Thyroid gland (tissue), 4 donors: ENCODE results near the gene SLC38A3. TPM values are rescaled to one million over a fixed set of nuclear protein-coding genes. Genes with fewer than 3 reads are reported as not detected.

Source experiments
- DNase-seq, 2 donors: peaks; one replicate each; pipeline ENCODE4 v3.0.0-alpha.2; 2019
- H3K27ac ChIP-seq, 3 donors: fragments of 200-600 bp; sonication (generic); 1 replicate in 2 of 3; 2 replicates in 1 of 3; pipeline ENCODE4 v1.5.1; 2016 to 2019; ENCODE audit warnings: mild to moderate bottlenecking in 1 of 3, moderate library complexity in 1 of 3
- H3K27me3 ChIP-seq: fragments of 200-600 bp; sonication (generic); one replicate; pipeline ENCODE4 v1.5.1; 2019
- H3K36me3 ChIP-seq, 2 donors: fragments of 200-600 bp; sonication (generic); one replicate each; pipeline ENCODE4 v1.5.1; 2016 to 2019
- H3K4me1 ChIP-seq, 2 donors: fragments of 200-600 bp; sonication (generic); one replicate each; pipeline ENCODE4 v1.5.1; 2017 to 2019
- H3K4me3 ChIP-seq, 3 donors: fragments of 200-600 bp; sonication (generic); replicated peaks in 1 of 3; 1 replicate in 2 of 3; 2 replicates in 1 of 3; pipeline ENCODE4 v1.5.1; 2016; ENCODE audit warnings: mild to moderate bottlenecking in 1 of 3
- H3K9me3 ChIP-seq: fragments of 200-600 bp; sonication (generic); one replicate; pipeline ENCODE4 v1.5.1; 2017
- POLR2A ChIP-seq, 2 donors: fragments of 450-650 bp; IDR thresholded peaks; one replicate each; pipeline ENCODE4 v1.6.1; 2017; ENCODE audit warnings: antibody characterized with exemption in 2 of 2, mild to moderate bottlenecking in 2 of 2, moderate library complexity in 1 of 2
- WGBS, 2 donors: methylation state at CpG; one replicate each; pipeline ENCODE4 v1.1.5; 2017; 5-methylcytosine and 5-hydroxymethylcytosine counted together
- intact Hi-C: fragments of 100-400 bp; cut with DNase I; formaldehyde crosslinking; loops from one replicate; pipeline ENCODE4 v1.15.1; 2023
- total RNA-seq, 4 donors: library from RNA; depleted of rRNA; stranded (reverse); fragments of >200 nt; gene quantifications; one replicate each; pipeline ENCODE4 v1.2.3, GENCODE V29; 2016
- TF ChIP-seq, protein P1 (sequence below), 6 experiments: fragments of 200-600 bp in 3 of 6; fragments of 450-650 bp in 3 of 6; sonication (generic) in 3 of 6; IDR thresholded peaks; one replicate each; pipeline ENCODE4 v1.5.1; 2016 to 2019; ENCODE audit warnings: antibody characterized with exemption in 6 of 6, mild to moderate bottlenecking in 2 of 6, inconsistent platforms in 1 of 6, moderate library complexity in 1 of 6

Gene SLC38A3
- total RNA-seq, 4 donors from 2014 or later = 1.1 to 5.0 (median 3.6) TPM

- WGBS, 2 donors = 73 to 81% methylated on average over 6 to 7 of the region's 8 CpGs
- intact Hi-C loops = no loop called here
Observed at GRCh38 chr3:50172626-50173220, 32.3 kb upstream of the SLC38A3 start.

GRCh38 chr3:50173685-50174516, 31.2 kb upstream of the SLC38A3 start:
- intact Hi-C loops = no loop called here
- no peak for DNase-seq
- Histone ChIP-seq H3K27me3 (no peaks in the 10 kb centered on the region), H3K9me3 (no peaks in the 10 kb centered on the region), H3K36me3 (peaks cover 6 to 11% of the 10 kb centered on the region in 2 donors), H3K4me1 (peaks cover 10 to 35% of the 10 kb centered on the region in 2 donors), H3K4me3 (no peak overlapping the region), H3K27ac (no peak overlapping the region)
- 89 to 90% methylated on average over 19 to 26 of the region's 29 CpGs for WGBS, 2 donors
- TF ChIP-seq, protein P1, sequence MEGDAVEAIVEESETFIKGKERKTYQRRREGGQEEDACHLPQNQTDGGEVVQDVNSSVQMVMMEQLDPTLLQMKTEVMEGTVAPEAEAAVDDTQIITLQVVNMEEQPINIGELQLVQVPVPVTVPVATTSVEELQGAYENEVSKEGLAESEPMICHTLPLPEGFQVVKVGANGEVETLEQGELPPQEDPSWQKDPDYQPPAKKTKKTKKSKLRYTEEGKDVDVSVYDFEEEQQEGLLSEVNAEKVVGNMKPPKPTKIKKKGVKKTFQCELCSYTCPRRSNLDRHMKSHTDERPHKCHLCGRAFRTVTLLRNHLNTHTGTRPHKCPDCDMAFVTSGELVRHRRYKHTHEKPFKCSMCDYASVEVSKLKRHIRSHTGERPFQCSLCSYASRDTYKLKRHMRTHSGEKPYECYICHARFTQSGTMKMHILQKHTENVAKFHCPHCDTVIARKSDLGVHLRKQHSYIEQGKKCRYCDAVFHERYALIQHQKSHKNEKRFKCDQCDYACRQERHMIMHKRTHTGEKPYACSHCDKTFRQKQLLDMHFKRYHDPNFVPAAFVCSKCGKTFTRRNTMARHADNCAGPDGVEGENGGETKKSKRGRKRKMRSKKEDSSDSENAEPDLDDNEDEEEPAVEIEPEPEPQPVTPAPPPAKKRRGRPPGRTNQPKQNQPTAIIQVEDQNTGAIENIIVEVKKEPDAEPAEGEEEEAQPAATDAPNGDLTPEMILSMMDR (IDR thresholded peaks at IDR 0.05) = no peak
- TF ChIP-seq POLR2A (IDR thresholded peaks at IDR 0.05) = no peak

More at GRCh38 chr3:50172626-50173220, 32.3 kb upstream of the SLC38A3 start:
- H3K36me3 ChIP-seq = peaks cover 6 to 11% of the 10 kb centered on the region in 2 donors
- H3K27me3 ChIP-seq = no peaks in the 10 kb centered on the region
- H3K4me1 ChIP-seq = peaks cover 17 to 47% of the 10 kb centered on the region in 2 donors
- no peak for TF ChIP-seq POLR2A (IDR thresholded peaks at IDR 0.05)
- TF ChIP-seq, protein P1 (IDR thresholded peaks at IDR 0.05) = no peak
- no peak overlapping the region for H3K4me3 ChIP-seq
- no peak for DNase-seq
- H3K9me3 ChIP-seq = no peaks in the 10 kb centered on the region
- no peak overlapping the region for H3K27ac ChIP-seq

DNA sequence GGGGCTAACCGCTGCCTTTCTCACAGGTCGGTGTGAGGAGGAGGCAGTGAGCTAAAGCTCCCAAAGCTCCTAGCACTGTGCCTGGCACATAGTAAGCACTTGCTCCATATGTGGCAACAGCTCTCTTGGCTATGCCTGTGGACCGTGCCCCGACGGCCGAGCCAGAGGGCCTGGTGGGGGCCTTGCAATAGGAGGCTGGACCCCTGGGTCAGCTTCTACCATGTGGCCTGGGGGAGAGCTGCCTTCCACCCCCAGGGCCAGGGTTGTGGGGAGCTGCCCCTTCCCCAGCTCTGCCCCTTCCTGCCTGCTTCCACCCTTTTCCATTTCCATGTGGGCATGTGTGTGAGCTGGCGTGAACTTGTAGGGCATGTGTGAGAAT, 30.6 kb upstream of the SLC38A3 start:
- H3K36me3 ChIP-seq = peaks cover 6 to 11% of the 10 kb centered on the region in 2 donors

DNA sequence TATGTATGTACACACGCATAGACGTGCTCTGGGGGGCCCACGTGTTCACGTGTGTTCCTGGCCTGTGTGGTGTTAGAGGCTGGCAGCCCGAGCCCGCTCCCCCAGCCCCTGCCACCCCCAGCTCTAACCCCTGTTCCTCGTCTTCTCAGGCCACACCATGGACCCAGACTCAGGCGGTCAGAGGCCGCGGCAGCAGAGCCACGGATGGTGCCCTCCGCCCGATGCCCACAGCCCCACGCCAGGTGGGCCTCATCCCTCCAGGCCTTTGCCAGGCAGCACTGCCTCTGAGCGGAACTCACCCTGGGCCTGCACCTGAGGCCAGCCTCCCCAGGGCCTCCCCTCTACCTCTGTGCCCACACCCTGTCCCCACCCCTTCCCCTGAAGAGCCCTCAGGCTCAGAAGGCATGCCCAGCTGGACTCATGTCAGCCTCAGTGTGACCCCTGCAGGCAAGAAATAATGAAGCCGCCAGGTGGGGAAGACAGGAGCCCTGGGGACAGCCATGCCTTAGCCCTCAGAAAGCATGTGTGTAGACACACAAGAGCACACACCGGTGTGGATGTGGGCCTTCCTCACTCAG, 30.0 kb upstream of the SLC38A3 start:
- intact Hi-C loops = no loop called here

More for the DNA sequence above, 30.6 kb upstream of the SLC38A3 start:
- TF ChIP-seq, protein P1 (IDR thresholded peaks at IDR 0.05) = no peak
- TF ChIP-seq POLR2A (IDR thresholded peaks at IDR 0.05) = no peak
- Histone ChIP-seq H3K4me1 (peaks cover 4 to 29% of the 10 kb centered on the region in 2 donors), H3K27me3 (no peaks in the 10 kb centered on the region), H3K4me3 (no peak overlapping the region), H3K27ac (no peak overlapping the region), H3K9me3 (no peaks in the 10 kb centered on the region)
- 88 to 96% methylated on average over 6 to 7 of the region's 7 CpGs for WGBS, 2 donors
- DNase-seq = no peak
- intact Hi-C loops = no loop called here

More for the DNA sequence above, 30.0 kb upstream of the SLC38A3 start:
- no peak for DNase-seq
- Histone ChIP-seq H3K4me1 (peaks cover 0 to 24% of the 10 kb centered on the region in 2 donors), H3K36me3 (peaks cover 6 to 11% of the 10 kb centered on the region in 2 donors), H3K27me3 (no peaks in the 10 kb centered on the region), H3K4me3 (no peak overlapping the region), H3K9me3 (no peaks in the 10 kb centered on the region), H3K27ac (no peak overlapping the region)
- TF ChIP-seq, protein P1 (IDR thresholded peaks at IDR 0.05) = no peak
- TF ChIP-seq POLR2A (IDR thresholded peaks at IDR 0.05) = no peak
- 88 to 94% methylated on average over 10 to 17 of the region's 17 CpGs for WGBS, 2 donors
